HUDEP-2 (cell line): ENCODE measurements around the gene USP12.
"Not testable (repeated sequence)": the region's sequence is repeated elsewhere in the genome, so short reads cannot be mapped to it uniquely, and the experiment has no call there.

Experiments
- DNase-seq, 76 experiments: peaks; one replicate each; lab custom pipeline; 2025; ENCODE audit not compliant: unreplicated experiment in 76 of 76; lab: John Stamatoyannopoulos, UW

The USP12 gene

GRCh38 chr13:27125357-27126282 lies 46.0 kb downstream of the USP12 start:
- DNase-seq: peak in 50 of 76 experiments; percentile 6 to 91 (median 56)

DNA sequence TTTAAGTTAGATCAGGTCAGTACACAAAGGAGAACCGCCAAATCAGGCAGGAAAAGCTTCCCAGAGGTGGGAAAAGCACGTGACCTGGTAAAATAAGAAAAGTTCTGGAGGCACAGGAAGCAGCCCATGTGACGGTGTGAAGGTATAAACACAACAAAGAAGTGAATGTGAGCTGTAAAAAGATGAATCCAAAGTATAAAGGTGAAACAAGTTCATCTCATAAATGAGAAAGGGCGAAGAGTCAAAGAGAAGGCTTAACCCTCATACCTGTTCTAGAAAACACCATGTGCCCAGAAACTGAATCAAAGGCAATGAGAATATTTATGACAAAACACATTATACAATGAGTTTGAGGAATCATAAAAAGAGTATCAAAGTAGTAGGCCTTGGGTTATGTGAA lies 47.0 kb downstream of the USP12 start:
- DNase-seq: no peak

DNA sequence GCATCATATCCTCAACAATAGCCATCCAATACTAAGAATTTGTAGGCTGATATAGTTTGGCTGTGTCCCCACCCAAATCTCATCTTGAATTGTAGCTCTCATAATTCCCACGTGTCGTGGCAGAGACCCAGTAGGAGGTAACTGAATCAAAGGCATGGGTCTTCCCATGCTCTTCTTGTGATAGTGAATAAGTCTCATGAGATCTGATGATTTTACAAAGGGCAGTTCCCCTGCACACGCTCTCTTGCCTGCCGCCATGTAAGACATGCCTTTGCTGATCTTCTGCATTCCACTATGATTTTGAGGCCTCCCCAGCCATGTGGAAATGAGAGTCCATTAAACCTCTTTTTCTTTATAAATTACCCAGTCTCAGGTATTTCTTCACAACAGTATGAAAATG lies 48.2 kb downstream of the USP12 start:
- DNase-seq: not testable (repeated sequence)

DNA sequence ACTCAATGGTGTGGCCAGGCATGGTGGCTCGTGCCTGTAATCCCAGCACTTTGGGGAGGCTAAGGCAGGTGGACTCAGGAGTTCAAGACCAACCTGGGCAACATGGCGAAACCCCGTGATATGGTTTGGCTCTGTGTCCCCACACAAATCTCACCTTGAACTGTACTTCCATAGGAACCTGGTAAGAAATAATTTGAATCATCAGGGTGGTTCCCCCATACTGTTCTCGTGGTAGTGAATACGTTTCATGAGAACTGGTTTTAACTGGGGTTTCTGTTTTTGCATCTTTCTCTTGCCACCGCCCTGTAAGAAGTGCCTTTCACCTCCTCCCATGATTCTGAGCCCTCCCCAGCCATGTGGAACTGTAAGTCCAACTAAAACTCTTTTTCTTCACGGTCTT lies 49.6 kb downstream of the USP12 start:
- DNase-seq: no peak

DNA sequence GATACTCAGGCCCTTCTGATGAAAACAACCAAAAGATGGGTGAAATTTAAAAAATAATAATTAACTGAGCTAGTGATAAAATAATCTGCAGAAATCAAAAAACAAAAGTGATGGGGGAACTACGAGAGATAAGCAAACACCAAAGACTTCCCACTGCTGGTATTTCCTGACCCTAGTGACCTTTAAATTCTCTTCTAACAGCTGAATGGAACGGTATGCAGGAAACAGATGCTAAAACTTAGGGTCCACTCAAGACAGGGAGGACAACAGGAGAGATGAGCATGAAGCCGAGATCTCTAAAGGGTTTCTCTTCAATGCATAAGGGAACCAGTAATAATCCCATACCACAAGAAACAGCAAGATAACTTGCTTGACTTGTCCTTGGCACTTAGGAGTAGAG lies 50.8 kb downstream of the USP12 start:
- no peak for DNase-seq

DNA sequence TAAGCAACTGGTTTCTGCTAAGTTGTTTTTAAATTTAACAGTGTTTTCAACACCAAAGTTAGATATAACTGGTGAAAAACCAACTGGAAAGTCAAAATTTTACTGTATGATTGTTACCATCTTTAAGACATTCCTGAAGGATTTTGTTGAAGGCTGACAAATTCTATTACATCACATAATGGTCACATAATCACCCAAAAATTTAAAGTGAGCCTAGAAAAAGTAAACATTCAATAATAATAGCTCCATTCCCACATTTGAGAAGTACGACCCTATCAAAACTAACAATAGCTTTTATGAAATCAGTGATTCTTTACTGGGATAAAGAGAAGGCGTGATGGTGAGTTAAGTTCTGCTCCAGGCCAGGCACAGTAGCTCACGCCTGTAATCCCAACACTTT lies 51.6 kb downstream of the USP12 start:
- DNase-seq: no peak

DNA sequence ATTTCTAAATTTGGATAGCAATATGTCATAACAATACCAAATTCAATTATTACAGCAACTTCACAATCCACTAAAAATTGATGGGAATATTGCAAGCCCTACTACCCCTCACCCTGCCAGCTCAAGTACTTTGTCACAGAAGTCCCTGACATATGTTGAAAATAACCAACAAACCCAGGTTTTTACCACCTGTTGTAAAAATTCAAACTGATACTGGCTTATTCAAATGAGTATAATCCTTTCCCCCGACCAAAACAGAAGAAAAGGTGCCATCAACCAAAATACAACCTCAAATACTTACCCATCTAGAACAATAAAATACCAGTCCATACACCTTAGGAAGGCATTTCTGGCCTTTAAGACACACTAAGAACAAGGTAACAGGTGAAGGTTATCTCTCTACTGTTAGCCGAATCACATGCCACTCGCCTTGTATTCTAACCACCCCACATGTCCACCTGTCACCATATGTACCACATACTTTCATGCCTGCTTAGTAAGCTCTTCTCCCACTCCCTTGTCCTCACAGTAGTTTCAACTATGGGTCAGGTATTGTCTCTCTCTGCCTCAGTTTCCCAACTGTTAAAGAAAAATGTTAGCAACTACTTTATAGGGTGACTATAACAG lies 53.1 kb downstream of the USP12 start:
- DNase-seq: no peak

- DNase-seq: no peak
Measured at GRCh38 chr13:27117952-27118351, 53.7 kb downstream of the USP12 start.

DNA sequence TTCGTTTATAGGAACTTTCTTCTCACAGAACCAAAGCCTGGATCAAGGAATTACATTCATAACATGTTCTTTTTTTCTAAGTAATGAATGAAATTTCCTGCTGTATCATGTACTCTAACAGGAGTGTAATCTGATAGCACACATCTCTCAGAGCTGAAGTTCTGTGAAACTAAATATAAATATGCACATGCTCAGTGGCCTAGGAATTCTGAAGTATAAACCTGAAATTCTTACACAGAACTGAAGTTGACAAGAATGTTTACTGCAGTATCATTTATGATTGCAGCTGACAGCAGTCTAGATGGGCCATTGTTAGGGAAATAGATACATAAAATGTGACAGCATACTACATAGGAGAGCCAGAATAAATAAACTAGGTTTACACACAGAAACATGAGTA lies 54.5 kb downstream of the USP12 start:
- no peak for DNase-seq

GRCh38 chr13:27113436-27113835 lies 58.2 kb downstream of the USP12 start:
- no peak for DNase-seq

- DNase-seq: no peak
Measured at GRCh38 chr13:27112006-27112405, 59.6 kb downstream of the USP12 start.

GRCh38 chr13:27110056-27110746 lies 61.4 kb downstream of the USP12 start:
- no peak for DNase-seq

DNA sequence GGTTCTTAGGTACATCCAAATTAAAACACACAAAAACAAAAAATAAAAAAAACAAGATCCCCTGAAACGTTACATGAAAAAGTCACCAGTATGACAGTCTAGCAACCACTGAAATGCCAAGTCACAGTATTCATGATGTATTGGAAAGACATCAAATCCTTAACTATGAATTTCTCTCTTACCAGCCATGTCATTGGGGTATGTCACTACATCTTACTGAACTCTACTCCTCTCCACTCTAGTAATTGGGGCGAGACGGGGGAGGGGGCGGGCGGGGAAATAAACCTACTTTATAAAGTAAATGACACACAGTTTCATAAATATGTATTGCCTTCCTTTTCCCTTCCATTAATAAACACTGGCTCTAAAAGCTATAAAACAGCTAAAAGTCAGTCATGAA lies 65.5 kb downstream of the USP12 start:
- DNase-seq: no peak

DNA sequence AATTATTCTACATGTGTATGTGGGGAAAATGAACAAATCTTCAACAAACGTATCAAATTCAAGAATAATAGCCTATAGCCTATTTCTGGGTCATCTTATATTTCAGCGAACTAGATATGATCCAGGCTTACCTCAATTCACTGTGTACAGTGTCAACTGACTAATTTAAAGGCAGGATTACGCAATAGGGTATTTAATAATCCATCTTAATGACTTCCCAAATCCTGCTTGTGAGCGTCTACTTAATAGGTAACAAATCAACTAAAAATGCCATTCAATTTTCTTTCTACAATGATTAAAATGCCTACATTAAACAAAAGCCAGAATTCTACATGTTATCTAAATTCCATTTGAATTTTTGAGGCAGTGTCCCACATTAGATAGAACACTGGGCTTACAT lies 67.0 kb downstream of the USP12 start:
- no peak for DNase-seq

GRCh38 chr13:27101847-27102246 lies 69.8 kb downstream of the USP12 start:
- DNase-seq: no peak

DNA sequence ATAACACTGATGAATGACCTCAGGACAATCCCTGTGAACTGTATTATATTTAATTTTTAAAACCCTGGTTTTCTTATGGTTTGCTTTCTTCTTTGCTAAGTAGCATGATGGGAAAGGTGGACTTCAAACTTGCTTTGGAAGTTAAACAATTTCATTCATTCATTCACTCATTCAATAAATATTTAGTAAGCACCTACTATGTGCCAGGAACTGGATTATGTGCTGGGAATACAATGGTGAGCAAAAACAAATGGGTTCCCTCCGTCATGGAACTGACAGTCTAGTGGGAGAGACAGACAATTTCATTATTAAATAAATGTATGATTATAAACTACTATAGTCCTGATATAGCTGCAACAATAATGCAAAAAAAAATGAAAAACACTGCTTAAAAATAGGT lies 70.3 kb downstream of the USP12 start:
- DNase-seq: no peak

- no peak for DNase-seq
Measured at GRCh38 chr13:27097691-27098090, 73.9 kb downstream of the USP12 start.

- DNase-seq: no peak
Measured at GRCh38 chr13:27091451-27091850, 80.2 kb downstream of the USP12 start.

DNA sequence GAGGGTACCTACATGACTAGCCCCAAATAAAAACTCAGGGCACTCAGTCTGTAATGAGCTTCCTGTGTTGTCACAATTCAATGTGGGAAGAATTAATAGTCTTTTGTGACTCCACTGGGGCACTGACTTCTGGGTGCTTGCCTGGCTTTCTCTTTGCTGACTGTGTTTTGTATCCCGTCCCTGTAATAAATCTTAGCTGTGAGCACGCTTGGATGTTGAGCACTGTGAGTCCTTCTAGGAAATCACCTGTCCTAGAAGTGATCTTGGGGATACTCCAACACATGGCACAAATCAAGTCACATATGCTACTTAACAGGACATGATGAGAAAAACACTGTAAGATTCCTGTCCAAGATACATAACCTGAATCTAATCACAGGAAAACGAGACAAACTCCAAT lies 83.0 kb downstream of the USP12 start:
- DNase-seq: no peak

GRCh38 chr13:27086599-27087265 lies 84.9 kb downstream of the USP12 start:
- no peak for DNase-seq

DNA sequence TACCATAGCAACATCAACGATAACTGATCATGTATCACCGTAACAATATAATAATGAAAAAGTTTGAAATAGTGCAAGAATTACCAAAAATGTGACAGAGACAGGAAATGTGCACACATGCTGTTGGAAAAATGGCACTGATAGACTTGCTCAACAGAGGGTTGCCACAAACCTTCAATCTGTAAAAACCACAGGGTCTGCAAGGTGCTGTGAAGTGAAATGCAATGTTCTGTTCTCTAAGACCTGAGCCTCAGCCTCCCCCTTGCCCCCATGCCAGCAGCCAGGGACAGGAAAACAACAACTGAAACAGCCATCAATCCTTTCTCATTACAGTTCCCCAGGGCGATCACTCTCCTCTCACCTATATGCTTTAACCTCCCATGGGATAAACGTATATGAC lies 88.4 kb downstream of the USP12 start:
- DNase-seq: no peak
